ENCODE measurements around the gene SPRR5. TPM values are rescaled to one million over a fixed set of nuclear protein-coding genes. Genes with fewer than 3 reads are reported as not detected.

SPRR5 gene
- total and polyA plus RNA-seq, 4 donors: not detected

- H3K27me3 ChIP-seq (ENCODE audit: control insufficient read depth in 4 of 4, insufficient read depth in 4 of 4, low read length in 3 of 4): no peaks in the 10 kb centered on the region
- H3K9me3 ChIP-seq (ENCODE audit: control insufficient read depth in 4 of 4, low read length in 3 of 4): no peaks in the 10 kb centered on the region
- H3K4me3 ChIP-seq (ENCODE audit: low read depth in 1 of 3, low read length in 3 of 3): no peak overlapping the region
- WGBS: 81% methylated on average over 2 of the region's 2 CpGs
- H3K4me1 ChIP-seq (ENCODE audit: control insufficient read depth in 4 of 4, insufficient read depth in 4 of 4, low read length in 3 of 4): peaks cover 0 to 6% (median 2%) of the 10 kb centered on the region in 4 donors
- no peaks in the 10 kb centered on the region for H3K36me3 ChIP-seq (ENCODE audit: control insufficient read depth in 4 of 4, insufficient read depth in 3 of 4, low read depth in 1 of 4, low read length in 3 of 4)
- TF ChIP-seq EGR1 (IDR thresholded peaks at IDR 0.05; ENCODE audit: low read depth in 2 of 2) (no peak), FOXA2 (IDR thresholded peaks at IDR 0.05) (no peak), GABPA (IDR thresholded peaks at IDR 0.05 in 1 of 2, conservative IDR thresholded peaks at IDR 0.05 in 1 of 2) (no peak), FOXA1 (IDR thresholded peaks at IDR 0.05) (no peak), TAF1 (conservative IDR thresholded peaks at IDR 0.05) (no peak), RXRA (IDR thresholded peaks at IDR 0.05) (no peak), ZBTB33 (IDR thresholded peaks at IDR 0.05) (no peak), RAD21 (IDR thresholded peaks at IDR 0.05) (no peak), REST (IDR thresholded peaks at IDR 0.05) (no peak), NR2F2 (IDR thresholded peaks at IDR 0.05) (no peak), JUND (IDR thresholded peaks at IDR 0.05) (no peak), HNF4A (conservative IDR thresholded peaks at IDR 0.05) (no peak), CTCF (IDR thresholded peaks at IDR 0.05; ENCODE audit: low read depth, low read length, missing input control) (no peak)
- no peak overlapping the region for H3K9ac ChIP-seq (ENCODE audit: low read depth in 1 of 2, low read length in 2 of 2)
- H3K27ac ChIP-seq (ENCODE audit: low read depth in 1 of 2, low read length in 2 of 2): no peak overlapping the region
- no peak for DNase-seq (ENCODE audit: low spot score)
These were observed 13.8 kb upstream of the SPRR5 start for GRCh38 chr1:152933196-152933595.

- no peak overlapping the region for H3K27ac ChIP-seq (ENCODE audit: low read depth in 1 of 2, low read length in 2 of 2)
- no peaks in the 10 kb centered on the region for H3K9me3 ChIP-seq (ENCODE audit: control insufficient read depth in 4 of 4, low read length in 3 of 4)
- DNase-seq (ENCODE audit: low spot score): no peak
- peaks cover 2 to 23% (median 18%) of the 10 kb centered on the region in 4 donors for H3K4me1 ChIP-seq (ENCODE audit: control insufficient read depth in 4 of 4, insufficient read depth in 4 of 4, low read length in 3 of 4)
- no peak overlapping the region for H3K9ac ChIP-seq (ENCODE audit: low read depth in 1 of 2, low read length in 2 of 2)
- H3K36me3 ChIP-seq (ENCODE audit: control insufficient read depth in 4 of 4, insufficient read depth in 3 of 4, low read depth in 1 of 4, low read length in 3 of 4): no peaks in the 10 kb centered on the region
- no peak overlapping the region for H3K4me3 ChIP-seq (ENCODE audit: low read depth in 1 of 3, low read length in 3 of 3)
- no peaks in the 10 kb centered on the region for H3K27me3 ChIP-seq (ENCODE audit: control insufficient read depth in 4 of 4, insufficient read depth in 4 of 4, low read length in 3 of 4)
- 34% methylated on average over 1 of the region's 1 CpG for WGBS
- peak; percentile 31 for TF ChIP-seq REST (IDR thresholded peaks at IDR 0.05)
- TF ChIP-seq HNF4A (conservative IDR thresholded peaks at IDR 0.05): peak in 1 of 2 donors; percentile 78
- TF ChIP-seq GABPA (IDR thresholded peaks at IDR 0.05 in 1 of 2, conservative IDR thresholded peaks at IDR 0.05 in 1 of 2): no peak
- no peak for TF ChIP-seq FOXA2 (IDR thresholded peaks at IDR 0.05)
- TF ChIP-seq FOXA1 (IDR thresholded peaks at IDR 0.05): no peak
- TF ChIP-seq ZBTB33 (IDR thresholded peaks at IDR 0.05): no peak
- peak in 1 of 2 donors; percentile 91 for TF ChIP-seq RXRA (IDR thresholded peaks at IDR 0.05)
- TF ChIP-seq RAD21 (IDR thresholded peaks at IDR 0.05): peak in 1 of 2 donors; percentile 22
- peak in 1 of 2 donors; percentile 23 for TF ChIP-seq JUND (IDR thresholded peaks at IDR 0.05)
- TF ChIP-seq SP1 (IDR thresholded peaks at IDR 0.05): no peak
- TF ChIP-seq ATF3 (IDR thresholded peaks at IDR 0.05): no peak
These were observed 6.4 kb upstream of the SPRR5 start for GRCh38 chr1:152940614-152941013.

All from liver (tissue), 9 donors.